ENCODE results near the gene MLX. TPM values are rescaled to one million over a fixed set of nuclear protein-coding genes. Genes with fewer than 3 reads are reported as not detected.

MLX gene
- total and polyA plus RNA-seq, 10 of the 15 experiments (the other 5 are each of a cell fraction or from before 2014, with no cell fraction given): 34.4 to 65.0 (median 44.4) TPM

GRCh38 chr17:42547698-42548069, 19.2 kb upstream of the MLX start:
- Histone ChIP-seq H3K9ac (ENCODE audit: control insufficient read depth, insufficient read depth, low read length) (no peak overlapping the region), H3K36me3 (ENCODE audit: control insufficient read depth in 2 of 2, insufficient read depth in 2 of 2, low read length in 1 of 2) (no peaks in the 10 kb centered on the region; a peak in 2 of 4 replicates), H3K27ac (ENCODE audit: control insufficient read depth, insufficient read depth) (no peak overlapping the region), H3K4me1 (ENCODE audit: control insufficient read depth, insufficient read depth, low read length) (peaks cover 11% of the 10 kb centered on the region), H3K9me3 (replicated peaks; ENCODE audit: control insufficient read depth, insufficient read depth, low read length) (no peaks in the 10 kb centered on the region), H4K20me1 (ENCODE audit: control insufficient read depth, insufficient read depth) (no peaks in the 10 kb centered on the region), H3K4me3 (no peak overlapping the region), H3K27me3 (replicated peaks in 1 of 2; ENCODE audit: control insufficient read depth in 2 of 2, insufficient read depth in 2 of 2, low read length in 1 of 2) (no peaks in the 10 kb centered on the region), H3K4me2 (ENCODE audit: control insufficient read depth, insufficient read depth) (0 out of 2 replicates have a peak overlapping the region, but pooled peaks have one; percentile 92), H2AFZ (ENCODE audit: control insufficient read depth, low read depth, low read length) (no peak overlapping the region), H3K79me2 (ENCODE audit: control insufficient read depth, insufficient read depth, low read length) (no peaks in the 10 kb centered on the region)
- SMC1A ChIA-PET (ENCODE audit: uncharacterized antibody, unreplicated experiment): interaction anchor here (1.2 to 2.0 kb wide), 5 partner anchors 11 to 277 kb away, joined by 3 to 11 read pairs (median 5); partner anchors contain the start of genes BECN1, MLX and NAGLU
- intact Hi-C loops (cut with micrococcal nuclease; ENCODE audit: unreplicated experiment) (loop anchor here (5.0 kb wide), 1 partner anchor 215 kb away; the partner anchor contains the start of gene RAMP2), in situ Hi-C loops (cut with MboI) (no loop called here)
- ATAC-seq (no peak), FAIRE-seq (no peak), DNase-seq (ENCODE audit: low read depth, low spot score) (no peak)
- no TSS peak for BruUV-seq (replicated peaks)
- POLR2A ChIA-PET: interaction anchor here (1.1 to 1.6 kb wide), 4 partner anchors 11 to 108 kb away, joined by 4 to 11 read pairs (median 5); partner anchors contain the start of genes NAGLU and PSMC3IP
- WGBS (ENCODE audit: insufficient coverage, insufficient replicate concordance, low lambda C conversion rate, missing lambda C conversion rate): 84% methylated on average over 14 of the region's 14 CpGs
- RAD21 ChIA-PET (ENCODE audit: unreplicated experiment): interaction anchor here (0.6 to 2.0 kb wide), 10 partner anchors 12 to 450 kb away, joined by 3 to 11 read pairs (median 4); partner anchors contain the start of genes BECN1, NAGLU, PSMC3IP and RPL27
- CTCF ChIA-PET: interaction anchor here (1.0 to 3.0 kb wide), 13 partner anchors 11 to 299 kb away, joined by 3 to 21 read pairs (median 4); partner anchors contain the start of genes MLX, NAGLU and PSMC3IP
- TF ChIP-seq, protein P1, sequence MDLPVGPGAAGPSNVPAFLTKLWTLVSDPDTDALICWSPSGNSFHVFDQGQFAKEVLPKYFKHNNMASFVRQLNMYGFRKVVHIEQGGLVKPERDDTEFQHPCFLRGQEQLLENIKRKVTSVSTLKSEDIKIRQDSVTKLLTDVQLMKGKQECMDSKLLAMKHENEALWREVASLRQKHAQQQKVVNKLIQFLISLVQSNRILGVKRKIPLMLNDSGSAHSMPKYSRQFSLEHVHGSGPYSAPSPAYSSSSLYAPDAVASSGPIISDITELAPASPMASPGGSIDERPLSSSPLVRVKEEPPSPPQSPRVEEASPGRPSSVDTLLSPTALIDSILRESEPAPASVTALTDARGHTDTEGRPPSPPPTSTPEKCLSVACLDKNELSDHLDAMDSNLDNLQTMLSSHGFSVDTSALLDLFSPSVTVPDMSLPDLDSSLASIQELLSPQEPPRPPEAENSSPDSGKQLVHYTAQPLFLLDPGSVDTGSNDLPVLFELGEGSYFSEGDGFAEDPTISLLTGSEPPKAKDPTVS (IDR thresholded peaks at IDR 0.05; ENCODE audit: low read depth, low read length): no peak
- TF ChIP-seq, protein P2, sequence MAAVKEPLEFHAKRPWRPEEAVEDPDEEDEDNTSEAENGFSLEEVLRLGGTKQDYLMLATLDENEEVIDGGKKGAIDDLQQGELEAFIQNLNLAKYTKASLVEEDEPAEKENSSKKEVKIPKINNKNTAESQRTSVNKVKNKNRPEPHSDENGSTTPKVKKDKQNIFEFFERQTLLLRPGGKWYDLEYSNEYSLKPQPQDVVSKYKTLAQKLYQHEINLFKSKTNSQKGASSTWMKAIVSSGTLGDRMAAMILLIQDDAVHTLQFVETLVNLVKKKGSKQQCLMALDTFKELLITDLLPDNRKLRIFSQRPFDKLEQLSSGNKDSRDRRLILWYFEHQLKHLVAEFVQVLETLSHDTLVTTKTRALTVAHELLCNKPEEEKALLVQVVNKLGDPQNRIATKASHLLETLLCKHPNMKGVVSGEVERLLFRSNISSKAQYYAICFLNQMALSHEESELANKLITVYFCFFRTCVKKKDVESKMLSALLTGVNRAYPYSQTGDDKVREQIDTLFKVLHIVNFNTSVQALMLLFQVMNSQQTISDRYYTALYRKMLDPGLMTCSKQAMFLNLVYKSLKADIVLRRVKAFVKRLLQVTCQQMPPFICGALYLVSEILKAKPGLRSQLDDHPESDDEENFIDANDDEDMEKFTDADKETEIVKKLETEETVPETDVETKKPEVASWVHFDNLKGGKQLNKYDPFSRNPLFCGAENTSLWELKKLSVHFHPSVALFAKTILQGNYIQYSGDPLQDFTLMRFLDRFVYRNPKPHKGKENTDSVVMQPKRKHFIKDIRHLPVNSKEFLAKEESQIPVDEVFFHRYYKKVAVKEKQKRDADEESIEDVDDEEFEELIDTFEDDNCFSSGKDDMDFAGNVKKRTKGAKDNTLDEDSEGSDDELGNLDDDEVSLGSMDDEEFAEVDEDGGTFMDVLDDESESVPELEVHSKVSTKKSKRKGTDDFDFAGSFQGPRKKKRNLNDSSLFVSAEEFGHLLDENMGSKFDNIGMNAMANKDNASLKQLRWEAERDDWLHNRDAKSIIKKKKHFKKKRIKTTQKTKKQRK (IDR thresholded peaks at IDR 0.05; ENCODE audit: low read depth, low read length): no peak
- TF ChIP-seq RAD51 (IDR thresholded peaks at IDR 0.05): no peak
- TF ChIP-seq TCF7 (IDR thresholded peaks at IDR 0.05; ENCODE audit: borderline replicate concordance): no peak
- TF ChIP-seq, protein P3, sequence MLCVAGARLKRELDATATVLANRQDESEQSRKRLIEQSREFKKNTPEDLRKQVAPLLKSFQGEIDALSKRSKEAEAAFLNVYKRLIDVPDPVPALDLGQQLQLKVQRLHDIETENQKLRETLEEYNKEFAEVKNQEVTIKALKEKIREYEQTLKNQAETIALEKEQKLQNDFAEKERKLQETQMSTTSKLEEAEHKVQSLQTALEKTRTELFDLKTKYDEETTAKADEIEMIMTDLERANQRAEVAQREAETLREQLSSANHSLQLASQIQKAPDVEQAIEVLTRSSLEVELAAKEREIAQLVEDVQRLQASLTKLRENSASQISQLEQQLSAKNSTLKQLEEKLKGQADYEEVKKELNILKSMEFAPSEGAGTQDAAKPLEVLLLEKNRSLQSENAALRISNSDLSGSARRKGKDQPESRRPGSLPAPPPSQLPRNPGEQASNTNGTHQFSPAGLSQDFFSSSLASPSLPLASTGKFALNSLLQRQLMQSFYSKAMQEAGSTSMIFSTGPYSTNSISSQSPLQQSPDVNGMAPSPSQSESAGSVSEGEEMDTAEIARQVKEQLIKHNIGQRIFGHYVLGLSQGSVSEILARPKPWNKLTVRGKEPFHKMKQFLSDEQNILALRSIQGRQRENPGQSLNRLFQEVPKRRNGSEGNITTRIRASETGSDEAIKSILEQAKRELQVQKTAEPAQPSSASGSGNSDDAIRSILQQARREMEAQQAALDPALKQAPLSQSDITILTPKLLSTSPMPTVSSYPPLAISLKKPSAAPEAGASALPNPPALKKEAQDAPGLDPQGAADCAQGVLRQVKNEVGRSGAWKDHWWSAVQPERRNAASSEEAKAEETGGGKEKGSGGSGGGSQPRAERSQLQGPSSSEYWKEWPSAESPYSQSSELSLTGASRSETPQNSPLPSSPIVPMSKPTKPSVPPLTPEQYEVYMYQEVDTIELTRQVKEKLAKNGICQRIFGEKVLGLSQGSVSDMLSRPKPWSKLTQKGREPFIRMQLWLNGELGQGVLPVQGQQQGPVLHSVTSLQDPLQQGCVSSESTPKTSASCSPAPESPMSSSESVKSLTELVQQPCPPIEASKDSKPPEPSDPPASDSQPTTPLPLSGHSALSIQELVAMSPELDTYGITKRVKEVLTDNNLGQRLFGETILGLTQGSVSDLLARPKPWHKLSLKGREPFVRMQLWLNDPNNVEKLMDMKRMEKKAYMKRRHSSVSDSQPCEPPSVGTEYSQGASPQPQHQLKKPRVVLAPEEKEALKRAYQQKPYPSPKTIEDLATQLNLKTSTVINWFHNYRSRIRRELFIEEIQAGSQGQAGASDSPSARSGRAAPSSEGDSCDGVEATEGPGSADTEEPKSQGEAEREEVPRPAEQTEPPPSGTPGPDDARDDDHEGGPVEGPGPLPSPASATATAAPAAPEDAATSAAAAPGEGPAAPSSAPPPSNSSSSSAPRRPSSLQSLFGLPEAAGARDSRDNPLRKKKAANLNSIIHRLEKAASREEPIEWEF (IDR thresholded peaks at IDR 0.05; ENCODE audit: insufficient replicate concordance, low read depth, low read length): no peak
- TF ChIP-seq SUZ12 (IDR thresholded peaks at IDR 0.05; ENCODE audit: unreplicated experiment): no peak
- TF ChIP-seq SMAD1 (IDR thresholded peaks at IDR 0.05; ENCODE audit: low read depth, partially characterized antibody): no peak
- no peak for TF ChIP-seq RFX5 (IDR thresholded peaks at IDR 0.05; ENCODE audit: low read depth, low read length)
- no peak for TF ChIP-seq KLF5 (IDR thresholded peaks at IDR 0.05; ENCODE audit: partially characterized antibody)
- no peak for TF ChIP-seq SIX5 (IDR thresholded peaks at IDR 0.05; ENCODE audit: low read depth, low read length, severe bottlenecking)
- no peak for TF ChIP-seq HDAC2 (IDR thresholded peaks at IDR 0.05)
- TF ChIP-seq, protein P4, sequence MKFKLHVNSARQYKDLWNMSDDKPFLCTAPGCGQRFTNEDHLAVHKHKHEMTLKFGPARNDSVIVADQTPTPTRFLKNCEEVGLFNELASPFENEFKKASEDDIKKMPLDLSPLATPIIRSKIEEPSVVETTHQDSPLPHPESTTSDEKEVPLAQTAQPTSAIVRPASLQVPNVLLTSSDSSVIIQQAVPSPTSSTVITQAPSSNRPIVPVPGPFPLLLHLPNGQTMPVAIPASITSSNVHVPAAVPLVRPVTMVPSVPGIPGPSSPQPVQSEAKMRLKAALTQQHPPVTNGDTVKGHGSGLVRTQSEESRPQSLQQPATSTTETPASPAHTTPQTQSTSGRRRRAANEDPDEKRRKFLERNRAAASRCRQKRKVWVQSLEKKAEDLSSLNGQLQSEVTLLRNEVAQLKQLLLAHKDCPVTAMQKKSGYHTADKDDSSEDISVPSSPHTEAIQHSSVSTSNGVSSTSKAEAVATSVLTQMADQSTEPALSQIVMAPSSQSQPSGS (IDR thresholded peaks at IDR 0.05; ENCODE audit: low read length): no peak
